VCaP (cell line): ENCODE results near the gene VGF.

ENCODE experiments used
- H3K27ac ChIP-seq: fragments of 450-650 bp; 2 replicates; pipeline ENCODE4 v1.5.1; 2017
- CTCF ChIP-seq: fragments of 450-650 bp; conservative IDR thresholded peaks from 2 replicates; pipeline ENCODE4 v1.5.1; 2017; ENCODE audit warnings: mild to moderate bottlenecking, moderate library complexity

The VGF gene

DNA sequence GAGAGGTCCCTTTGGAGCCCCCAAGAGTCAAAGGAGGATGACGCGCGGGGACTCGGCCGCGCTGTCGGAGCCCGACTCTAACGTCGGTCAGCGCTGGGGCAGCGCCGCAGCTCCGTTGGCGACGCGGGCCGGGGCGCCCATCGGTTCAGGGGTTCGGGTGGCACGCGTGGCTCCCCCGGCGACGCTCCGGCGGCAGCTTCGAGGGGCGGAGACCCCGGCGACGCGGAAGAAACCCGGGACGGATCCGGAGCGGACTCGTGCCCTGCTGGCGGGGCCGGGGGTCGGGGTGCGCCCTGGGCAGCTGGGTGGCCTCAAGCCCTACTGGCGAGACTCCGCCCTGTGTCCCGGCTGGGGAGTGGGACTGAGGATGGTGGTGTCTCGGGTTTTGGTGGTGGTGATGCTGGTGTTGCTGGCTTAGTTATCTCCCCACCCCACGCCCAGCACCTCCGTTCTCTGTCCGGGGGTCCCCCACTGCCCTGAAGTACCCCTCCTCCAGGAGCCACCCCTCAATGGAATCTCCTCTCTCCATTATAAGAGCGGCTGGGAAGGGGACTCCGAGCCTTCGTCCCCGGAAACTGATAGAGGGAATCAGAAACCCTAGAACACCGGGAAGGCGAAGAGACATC, 14.9 kb upstream of the VGF start, which contains the start of gene NAT16:
Gene NAT16, minus strand, starts transcription at position 164 of the 626 bp plus-strand sequence. CDS start 5,486 bp downstream, outside the sequence.
- no peak for TF ChIP-seq CTCF
- no peak within 1 kb of the TSS for H3K27ac ChIP-seq

GRCh38 chr7:101179713-101180112, 14.3 kb upstream of the VGF start:
- TF ChIP-seq CTCF: no peak
- no peak overlapping the region for H3K27ac ChIP-seq

DNA sequence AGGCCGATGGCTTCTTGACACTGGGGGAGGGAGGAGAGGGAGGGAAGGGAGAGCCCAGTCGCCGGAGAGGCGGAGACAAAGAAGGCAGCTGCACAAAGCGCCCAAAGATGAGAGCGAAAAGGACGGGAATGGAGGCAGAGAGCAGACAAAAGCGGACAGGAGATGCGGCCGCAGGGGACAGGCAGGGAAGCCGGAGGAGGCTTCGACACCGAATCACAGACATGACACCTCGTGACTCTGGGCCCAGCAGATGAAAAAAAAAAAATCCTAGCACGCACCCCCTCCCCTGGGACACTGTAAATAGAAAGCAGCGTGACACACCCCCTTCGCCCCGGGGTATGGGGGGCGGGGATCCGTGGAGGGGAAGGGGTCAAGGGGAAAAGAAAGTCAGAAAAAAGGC, 13.7 kb upstream of the VGF start:
- no peak overlapping the region for H3K27ac ChIP-seq
- TF ChIP-seq CTCF: no peak

- no peak overlapping the region for H3K27ac ChIP-seq
- TF ChIP-seq CTCF: no peak
Measured at GRCh38 chr7:101177644-101178043, 12.3 kb upstream of the VGF start.

DNA sequence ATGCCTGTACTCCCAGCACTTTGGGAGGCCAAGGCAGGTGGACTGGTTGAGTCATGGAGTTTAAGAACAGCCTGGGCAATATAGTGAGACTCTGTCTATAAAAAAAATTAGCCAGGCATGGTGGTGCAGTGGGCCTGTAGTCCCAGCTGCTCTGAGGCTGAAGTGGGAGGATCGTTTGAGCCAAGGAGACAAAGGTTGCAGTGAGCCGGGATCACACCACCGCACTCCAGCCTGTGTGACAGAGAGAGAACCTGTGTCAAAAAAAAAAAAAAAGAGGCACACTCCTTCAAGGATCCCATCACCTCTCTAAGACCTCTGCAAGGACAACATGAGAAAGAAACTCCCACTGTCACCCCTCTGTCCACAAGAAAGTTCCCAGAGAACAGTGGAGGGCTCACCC, 10.3 kb upstream of the VGF start:
- TF ChIP-seq CTCF: no peak
- no peak overlapping the region for H3K27ac ChIP-seq

GRCh38 chr7:101174322-101174854, 9.0 kb upstream of the VGF start:
- no peak overlapping the region for H3K27ac ChIP-seq
- TF ChIP-seq CTCF: no peak

DNA sequence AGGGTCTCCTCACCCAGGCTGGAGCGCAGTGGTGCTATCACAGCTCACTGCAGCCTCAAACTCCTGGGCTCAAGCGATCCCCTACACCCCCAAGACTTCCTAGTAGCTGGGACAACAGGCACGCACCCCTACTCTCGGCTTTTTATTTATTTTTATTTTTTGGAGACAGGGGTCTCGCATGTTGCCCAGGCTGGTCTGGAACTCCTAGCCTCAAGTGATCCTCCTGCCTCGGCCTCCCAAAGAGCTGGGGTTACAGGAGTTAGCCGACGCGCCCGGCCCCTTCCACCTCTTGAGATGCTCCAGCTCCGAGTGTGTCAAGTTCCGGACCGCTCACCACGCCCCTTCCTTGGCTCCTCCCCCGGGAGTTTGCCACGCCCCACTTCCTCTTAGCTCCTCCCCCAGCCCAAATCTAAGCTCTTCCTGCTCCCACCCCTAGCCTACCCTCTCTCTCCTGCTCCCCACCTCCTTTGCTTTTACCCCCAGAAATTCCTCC, 8.4 kb upstream of the VGF start:
- no peak overlapping the region for H3K27ac ChIP-seq
- TF ChIP-seq CTCF: no peak
